ENCODE measurements around the gene RWDD4. TPM values are rescaled to one million over a fixed set of nuclear protein-coding genes. Genes with fewer than 3 reads are reported as not detected.

RWDD4 gene
- total RNA-seq, 1 experiment from 2014 or later: 15.3 TPM

- H3K27ac Mint-ChIP-seq (ENCODE audit: unreplicated experiment): no peak overlapping the region
- no peak overlapping the region for H3K4me3 Mint-ChIP-seq (ENCODE audit: unreplicated experiment)
- H3K27me3 Mint-ChIP-seq (ENCODE audit: insufficient read depth, unreplicated experiment): no peaks in the 10 kb centered on the region
- no peaks in the 10 kb centered on the region for H3K9me3 Mint-ChIP-seq (ENCODE audit: unreplicated experiment)
- no peaks in the 10 kb centered on the region for H3K4me1 Mint-ChIP-seq (ENCODE audit: low read depth, unreplicated experiment)
- Histone ChIP-seq H3K27me3 (replicated peaks; ENCODE audit: control insufficient read depth, insufficient read depth, low read length) (no peaks in the 10 kb centered on the region), H3K4me3 (ENCODE audit: low read depth, low read length) (no peak overlapping the region), H3K4me1 (no peaks in the 10 kb centered on the region), H3K9me3 (no peaks in the 10 kb centered on the region), H3K36me3 (ENCODE audit: control insufficient read depth, insufficient read depth, low read length) (no peaks in the 10 kb centered on the region)
- no TSS peak for BruUV-seq (replicated peaks)
- intact Hi-C loops (cut with micrococcal nuclease; ENCODE audit: unreplicated experiment): no loop called here
- peaks cover 23% of the 10 kb centered on the region for H3K36me3 Mint-ChIP-seq (ENCODE audit: insufficient read depth, unreplicated experiment)
- ChIA-PET POLR2A (no interaction called here), CTCF (no interaction called here)
- DNase-seq: no peak
- TF ChIP-seq CTCF (IDR thresholded peaks at IDR 0.05; ENCODE audit: insufficient read depth in 1 of 2, low read depth in 1 of 2, low read length in 1 of 2, severe bottlenecking in 1 of 2, unreplicated experiment in 1 of 2): no peak
These were observed 16.6 kb upstream of the RWDD4 start for GRCh38 chr4:183675625-183676024.

GRCh38 chr4:183674153-183674552 is 15.2 kb upstream of the RWDD4 start:
- H3K36me3 ChIP-seq (ENCODE audit: control insufficient read depth, insufficient read depth, low read length): no peaks in the 10 kb centered on the region

GRCh38 chr4:183670960-183671555 is 12.1 kb upstream of the RWDD4 start:
- H3K36me3 ChIP-seq (ENCODE audit: control insufficient read depth, insufficient read depth, low read length): no peaks in the 10 kb centered on the region
- H3K4me1 ChIP-seq: no peaks in the 10 kb centered on the region
- Mint-ChIP-seq H3K4me3 (ENCODE audit: unreplicated experiment) (no peak overlapping the region), H3K27ac (ENCODE audit: unreplicated experiment) (no peak overlapping the region), H3K27me3 (ENCODE audit: insufficient read depth, unreplicated experiment) (no peaks in the 10 kb centered on the region), H3K9me3 (ENCODE audit: unreplicated experiment) (no peaks in the 10 kb centered on the region), H3K4me1 (ENCODE audit: low read depth, unreplicated experiment) (no peaks in the 10 kb centered on the region), H3K36me3 (ENCODE audit: insufficient read depth, unreplicated experiment) (peaks cover 6% of the 10 kb centered on the region)
- ChIA-PET CTCF (no interaction called here), POLR2A (no interaction called here)
- BruUV-seq (replicated peaks): no TSS peak
- intact Hi-C loops (cut with micrococcal nuclease; ENCODE audit: unreplicated experiment): no loop called here
- TF ChIP-seq CTCF (IDR thresholded peaks at IDR 0.05; ENCODE audit: insufficient read depth in 1 of 2, low read depth in 1 of 2, low read length in 1 of 2, severe bottlenecking in 1 of 2, unreplicated experiment in 1 of 2): no peak
- H3K27me3 ChIP-seq (replicated peaks; ENCODE audit: control insufficient read depth, insufficient read depth, low read length): no peaks in the 10 kb centered on the region
- no peaks in the 10 kb centered on the region for H3K9me3 ChIP-seq
- no peak overlapping the region for H3K4me3 ChIP-seq (ENCODE audit: low read depth, low read length)
- no peak for DNase-seq

More at GRCh38 chr4:183674153-183674552, 15.2 kb upstream of the RWDD4 start:
- ChIA-PET CTCF (no interaction called here), POLR2A (interaction anchor here (0.7 kb wide), 1 partner anchor 45 kb away, joined by 21 read pairs; no protein-coding TSS in a partner anchor)
- no peak for TF ChIP-seq CTCF (IDR thresholded peaks at IDR 0.05; ENCODE audit: insufficient read depth in 1 of 2, low read depth in 1 of 2, low read length in 1 of 2, severe bottlenecking in 1 of 2, unreplicated experiment in 1 of 2)
- DNase-seq: no peak
- intact Hi-C loops (cut with micrococcal nuclease; ENCODE audit: unreplicated experiment): no loop called here
- H3K27ac Mint-ChIP-seq (ENCODE audit: unreplicated experiment): no peak overlapping the region
- H3K9me3 Mint-ChIP-seq (ENCODE audit: unreplicated experiment): no peaks in the 10 kb centered on the region
- no peaks in the 10 kb centered on the region for H3K4me1 ChIP-seq
- no peak overlapping the region for H3K4me3 Mint-ChIP-seq (ENCODE audit: unreplicated experiment)
- H3K27me3 Mint-ChIP-seq (ENCODE audit: insufficient read depth, unreplicated experiment): no peaks in the 10 kb centered on the region
- H3K27me3 ChIP-seq (replicated peaks; ENCODE audit: control insufficient read depth, insufficient read depth, low read length): no peaks in the 10 kb centered on the region
- H3K4me1 Mint-ChIP-seq (ENCODE audit: low read depth, unreplicated experiment): no peaks in the 10 kb centered on the region
- no TSS peak for BruUV-seq (replicated peaks)
- no peak overlapping the region for H3K4me3 ChIP-seq (ENCODE audit: low read depth, low read length)
- H3K9me3 ChIP-seq: no peaks in the 10 kb centered on the region
- H3K36me3 Mint-ChIP-seq (ENCODE audit: insufficient read depth, unreplicated experiment): peaks cover 18% of the 10 kb centered on the region
